Right lobe of liver (tissue), 6 donors: Measurements from ENCODE around the gene MARCHF5. TPM values are rescaled to one million over a fixed set of nuclear protein-coding genes. Genes with fewer than 3 reads are reported as not detected.

Source experiments
- ATAC-seq, 4 donors: fragments of 200-7000 bp; cut with Tn5 transposase; one replicate each; pipeline ENCODE4 v1.9.1; 2020; ENCODE audit warnings: mild to moderate bottlenecking in 4 of 4, moderate library complexity in 4 of 4
- DNase-seq, 3 donors: peaks; one replicate each; pipeline ENCODE4 v3.0.0-alpha.2; 2020
- H3K27ac ChIP-seq, 3 donors: fragments of 200-600 bp; one replicate each; pipeline ENCODE4 v1.8.0; 2022
- H3K27me3 ChIP-seq, 2 donors: fragments of 200-600 bp; one replicate each; pipeline ENCODE4 v1.8.0; 2022
- H3K36me3 ChIP-seq, 4 donors: fragments of 200-600 bp; sonication (generic) in 1 of 4; one replicate each; pipeline versions ENCODE4 v1.5.1 to v1.8.0; 2017 to 2022; ENCODE audit warnings: control low read depth in 1 of 4
- H3K4me1 ChIP-seq, 4 donors: fragments of 200-600 bp; sonication (generic) in 1 of 4; one replicate each; pipeline versions ENCODE4 v1.5.1 to v1.8.0; 2017 to 2022; ENCODE audit warnings: control low read depth in 1 of 4
- H3K4me3 ChIP-seq, 3 donors: fragments of 200-600 bp; one replicate each; pipeline ENCODE4 v1.8.0; 2022
- H3K9me3 ChIP-seq, 4 donors: fragments of 200-600 bp; sonication (generic) in 1 of 4; one replicate each; pipeline versions ENCODE4 v1.5.1 to v1.8.0; 2017 to 2022; ENCODE audit warnings: control low read depth in 1 of 4
- CTCF ChIP-seq, 4 donors: fragments of 200-600 bp in 3 of 4; fragments of 450-650 bp in 1 of 4; IDR thresholded peaks; one replicate each; pipeline versions ENCODE4 v1.5.1 to v1.8.0; 2016 to 2022; ENCODE audit warnings: antibody characterized with exemption in 4 of 4, mild to moderate bottlenecking in 2 of 4
- POLR2A ChIP-seq: fragments of 450-650 bp; IDR thresholded peaks from one replicate; pipeline ENCODE4 v1.6.1; 2017; ENCODE audit warnings: antibody characterized with exemption, mild to moderate bottlenecking
- WGBS: methylation state at CpG from one replicate; pipeline ENCODE4 v1.1.6; 2018; ENCODE audit warnings: low coverage, low lambda C conversion rate; ENCODE audit not compliant: insufficient coverage; ENCODE audit errors: missing lambda C conversion rate; 5-methylcytosine and 5-hydroxymethylcytosine counted together
- intact Hi-C, 2 donors: fragments of 100-400 bp; cut with DNase I; formaldehyde crosslinking; loops; one replicate each; pipeline versions ENCODE4 v1.11.2 to v1.14.1; 2022
- total RNA-seq, 6 experiments: library from RNA; depleted of rRNA in 2 of 6; stranded (reverse); fragments of >200 nt in 2 of 6; fragmentation: NEBNext Ultra II Directional in 3 of 6; extraction: Animal tissue kit (Norgen Biotek cat#: 25700) in 3 of 6; gene quantifications; one replicate each; pipeline versions ENCODE4 v1.1.0 to v1.2.4, GENCODE V29; 2016 to 2023
- donor health status: DM: no; HTN: yes; CAD: no.
- donor health status: DM: no; HTN: no; CAD: no.
- donor health status: DM: no; HTN: no; CAD: no.
- donor health status: DM: no; HTN: yes; CAD: no.
- donor health status: DM: no; HTN: yes; CAD: no.

The MARCHF5 gene
- total RNA-seq, 6 experiments from 2014 or later: 14.6 to 26.5 (median 23.8) TPM

GRCh38 chr10:92267343-92267742 lies 23.6 kb upstream of the MARCHF5 start:
- Histone ChIP-seq H3K4me3 (no peak overlapping the region), H3K36me3 (no peaks in the 10 kb centered on the region), H3K4me1 (no peaks in the 10 kb centered on the region), H3K27ac (no peak overlapping the region), H3K9me3 (no peaks in the 10 kb centered on the region), H3K27me3 (no peaks in the 10 kb centered on the region)
- TF ChIP-seq CTCF (IDR thresholded peaks at IDR 0.05) (no peak), POLR2A (no peak)
- intact Hi-C loops: no loop called here
- ATAC-seq: no peak
- no peak for DNase-seq

DNA sequence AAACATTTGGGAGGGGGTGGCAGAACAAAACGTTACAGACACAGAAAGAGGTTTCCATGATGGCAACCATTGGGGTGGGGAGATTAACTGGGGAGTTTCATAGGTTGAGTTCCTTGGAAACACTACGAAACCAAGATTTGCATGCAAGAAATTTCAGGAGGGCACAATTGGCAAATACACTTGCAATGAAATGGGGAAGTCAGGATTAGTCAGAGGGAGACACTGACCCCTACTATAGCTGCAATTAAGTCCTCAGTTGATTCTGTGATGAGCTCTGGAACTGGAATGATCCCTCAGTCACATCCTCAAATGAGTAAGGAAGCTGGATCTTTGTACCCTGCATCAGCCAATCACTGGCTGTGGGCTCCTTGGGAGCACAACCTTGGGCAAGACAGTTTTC lies 22.2 kb upstream of the MARCHF5 start:
- intact Hi-C loops: no loop called here
- no peaks in the 10 kb centered on the region for H3K9me3 ChIP-seq
- ATAC-seq (peak in 1 of 4 donors; percentile 30), DNase-seq (no peak)
- H3K27ac ChIP-seq: no peak overlapping the region
- TF ChIP-seq POLR2A (no peak), CTCF (IDR thresholded peaks at IDR 0.05) (no peak)
- no peak overlapping the region for H3K4me3 ChIP-seq
- no peaks in the 10 kb centered on the region for H3K4me1 ChIP-seq
- H3K36me3 ChIP-seq: no peaks in the 10 kb centered on the region
- WGBS: 73% methylated on average over 2 of the region's 2 CpGs
- H3K27me3 ChIP-seq: no peaks in the 10 kb centered on the region

DNA sequence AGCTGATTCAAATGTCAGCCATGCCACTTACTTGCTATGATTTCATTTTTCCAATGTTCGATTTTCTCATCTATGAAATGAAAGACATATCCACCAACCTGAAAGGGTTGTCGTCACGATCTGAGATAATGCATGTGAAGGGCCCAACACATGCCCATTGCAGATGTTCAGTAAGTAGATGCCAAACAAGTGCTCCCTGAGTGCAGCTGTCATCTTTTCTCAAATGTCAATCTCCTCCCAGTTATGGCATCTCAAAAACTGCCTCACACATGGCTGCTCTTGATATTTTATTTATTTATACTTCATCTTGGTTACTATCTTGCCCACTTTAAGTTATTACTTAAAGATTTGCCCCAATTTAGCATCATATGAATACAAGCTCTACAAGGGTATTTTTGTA lies 16.9 kb upstream of the MARCHF5 start:
- no peak for ATAC-seq
- no peak for DNase-seq
- Histone ChIP-seq H3K4me1 (no peaks in the 10 kb centered on the region), H3K36me3 (no peaks in the 10 kb centered on the region), H3K4me3 (no peak overlapping the region), H3K27me3 (no peaks in the 10 kb centered on the region), H3K27ac (no peak overlapping the region), H3K9me3 (no peaks in the 10 kb centered on the region)
- 97% methylated on average over 3 of the region's 3 CpGs for WGBS
- TF ChIP-seq CTCF (IDR thresholded peaks at IDR 0.05) (no peak), POLR2A (no peak)
- intact Hi-C loops: no loop called here

GRCh38 chr10:92278996-92279696 lies 11.8 kb upstream of the MARCHF5 start:
- Histone ChIP-seq H3K36me3 (no peaks in the 10 kb centered on the region), H3K4me3 (no peak overlapping the region), H3K9me3 (no peaks in the 10 kb centered on the region), H3K4me1 (no peaks in the 10 kb centered on the region), H3K27me3 (no peaks in the 10 kb centered on the region), H3K27ac (peak overlapping the region in 1 of 3 donors; percentile 10)
- TF ChIP-seq CTCF (IDR thresholded peaks at IDR 0.05) (no peak), POLR2A (no peak)
- ATAC-seq: peak in 3 of 4 donors; percentile 25 to 30 (median 27)
- no peak for DNase-seq
- WGBS: 45% methylated on average over 4 of the region's 4 CpGs
- intact Hi-C loops: no loop called here
